GM19455 (cell line): Measurements from ENCODE around the gene CIB2.

Experiments used
- ATAC-seq: cut with Tn5 transposase; IDR thresholded peaks from one replicate; pipeline ENCODE4 v1.9.1; 2021; ENCODE audit not compliant: unreplicated experiment

Gene CIB2

DNA sequence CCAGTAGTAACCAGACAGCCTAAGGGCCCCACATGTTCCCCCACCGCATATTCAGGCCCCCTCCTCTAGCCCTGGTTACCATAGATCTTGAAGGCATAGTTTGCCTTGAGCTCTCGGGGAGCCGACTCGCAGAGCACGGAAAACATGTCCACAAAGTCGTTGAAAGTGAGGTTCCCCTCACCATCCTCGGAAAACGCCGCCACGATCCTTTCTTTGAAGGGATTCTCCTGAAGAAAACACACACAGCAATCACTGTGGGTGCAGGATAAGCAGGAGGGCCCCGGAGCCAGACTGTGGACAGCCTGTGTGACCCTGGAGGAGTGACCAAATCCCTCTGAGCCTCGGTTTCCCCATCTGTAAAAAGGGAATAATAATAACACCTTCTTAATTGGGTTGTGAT, 22.1 kb downstream of the CIB2 start:
- no peak for ATAC-seq

DNA sequence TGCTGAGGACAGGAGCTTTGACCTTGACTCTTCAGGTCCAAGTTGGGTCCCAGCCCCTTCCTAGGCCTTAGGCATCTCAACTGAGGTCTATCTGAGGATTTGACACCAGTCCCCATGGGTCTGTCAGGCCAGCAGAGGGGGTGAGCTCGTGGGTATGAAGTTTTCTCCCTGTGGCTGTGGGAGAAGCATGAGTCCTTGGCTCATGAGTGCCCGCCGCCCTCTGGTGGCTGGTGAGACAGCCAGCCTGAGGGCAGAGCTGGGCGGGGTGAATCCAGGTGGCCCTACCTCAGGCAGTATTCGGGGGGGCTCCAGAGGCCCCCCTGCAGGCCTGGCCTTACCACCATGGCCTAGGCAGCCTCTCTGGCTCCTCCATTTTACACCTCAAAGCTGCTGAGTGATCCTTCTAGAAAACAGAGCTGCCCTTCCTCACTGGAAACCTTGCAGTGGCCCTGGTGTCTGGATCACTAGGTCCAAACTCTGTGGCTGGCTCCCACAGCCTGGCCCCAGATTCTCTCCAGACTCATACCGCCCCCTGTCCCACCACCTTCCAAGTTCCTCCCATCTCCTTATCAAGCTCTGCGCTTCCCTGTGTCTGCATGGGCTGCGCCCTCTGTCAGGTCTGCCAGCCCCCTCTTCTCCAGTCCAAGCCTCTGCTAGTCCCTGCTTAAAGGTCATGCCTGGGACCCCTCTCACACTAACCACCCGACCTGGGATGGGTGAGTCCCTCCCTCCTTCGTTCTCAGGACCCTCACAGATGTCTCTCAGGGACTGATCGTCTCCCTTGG, 22.8 kb downstream of the CIB2 start:
- ATAC-seq = no peak

DNA sequence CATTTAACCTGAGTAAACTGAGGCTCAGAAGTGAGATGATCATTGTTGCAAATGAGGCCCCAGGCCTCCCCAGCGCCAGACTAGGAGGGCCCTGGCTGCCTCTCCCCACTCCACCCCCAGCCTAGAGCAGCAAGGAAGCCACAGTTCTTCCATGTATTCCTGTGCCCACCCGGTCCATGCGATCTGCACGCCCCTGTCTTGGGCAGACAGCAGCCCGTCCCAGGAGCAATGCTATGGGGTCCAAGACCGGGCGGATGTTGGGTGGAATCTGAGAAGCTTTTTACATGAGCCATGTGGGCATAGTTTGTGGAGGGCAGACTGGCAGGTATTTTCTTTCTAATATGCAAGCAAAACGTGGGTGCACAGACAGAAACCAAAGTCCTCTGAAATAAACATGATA, 23.8 kb downstream of the CIB2 start:
- ATAC-seq = no peak

DNA sequence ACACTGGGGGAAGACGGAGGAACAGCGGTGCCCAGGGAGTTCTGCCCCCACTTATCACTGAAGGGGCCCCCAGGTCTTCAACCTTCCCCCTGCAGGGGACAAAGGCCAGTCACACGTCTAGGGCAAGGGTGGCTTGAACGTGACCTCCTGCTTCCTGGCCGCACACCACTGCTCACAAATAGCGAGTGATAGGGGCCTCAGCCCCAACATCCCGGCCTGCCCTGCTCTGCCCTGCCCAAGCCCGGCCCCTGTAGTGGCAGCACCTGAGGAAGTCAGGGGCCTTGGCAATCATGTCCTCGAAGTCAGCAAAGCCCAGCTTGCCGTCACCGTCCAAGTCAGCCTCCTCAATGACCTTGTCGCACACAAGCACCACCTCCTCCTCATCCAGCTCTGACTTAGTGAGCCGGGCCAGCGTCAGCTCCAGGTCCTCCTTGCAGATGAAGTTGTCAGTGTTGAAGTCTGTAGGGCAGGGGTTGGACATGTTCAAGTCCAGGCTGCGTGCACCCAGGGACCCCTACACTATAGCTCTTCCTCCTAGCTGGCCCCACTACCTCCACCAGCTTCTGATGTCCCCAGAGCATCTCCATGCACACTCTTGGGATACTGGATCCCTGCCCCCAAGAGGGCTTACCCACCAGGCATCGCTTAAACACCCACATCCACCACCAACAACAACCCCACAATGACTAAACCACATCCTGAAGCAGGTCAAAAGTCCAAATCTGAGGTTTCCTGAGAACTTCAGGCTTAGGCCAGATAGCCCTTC, 25.6 kb downstream of the CIB2 start:
- no peak for ATAC-seq

DNA sequence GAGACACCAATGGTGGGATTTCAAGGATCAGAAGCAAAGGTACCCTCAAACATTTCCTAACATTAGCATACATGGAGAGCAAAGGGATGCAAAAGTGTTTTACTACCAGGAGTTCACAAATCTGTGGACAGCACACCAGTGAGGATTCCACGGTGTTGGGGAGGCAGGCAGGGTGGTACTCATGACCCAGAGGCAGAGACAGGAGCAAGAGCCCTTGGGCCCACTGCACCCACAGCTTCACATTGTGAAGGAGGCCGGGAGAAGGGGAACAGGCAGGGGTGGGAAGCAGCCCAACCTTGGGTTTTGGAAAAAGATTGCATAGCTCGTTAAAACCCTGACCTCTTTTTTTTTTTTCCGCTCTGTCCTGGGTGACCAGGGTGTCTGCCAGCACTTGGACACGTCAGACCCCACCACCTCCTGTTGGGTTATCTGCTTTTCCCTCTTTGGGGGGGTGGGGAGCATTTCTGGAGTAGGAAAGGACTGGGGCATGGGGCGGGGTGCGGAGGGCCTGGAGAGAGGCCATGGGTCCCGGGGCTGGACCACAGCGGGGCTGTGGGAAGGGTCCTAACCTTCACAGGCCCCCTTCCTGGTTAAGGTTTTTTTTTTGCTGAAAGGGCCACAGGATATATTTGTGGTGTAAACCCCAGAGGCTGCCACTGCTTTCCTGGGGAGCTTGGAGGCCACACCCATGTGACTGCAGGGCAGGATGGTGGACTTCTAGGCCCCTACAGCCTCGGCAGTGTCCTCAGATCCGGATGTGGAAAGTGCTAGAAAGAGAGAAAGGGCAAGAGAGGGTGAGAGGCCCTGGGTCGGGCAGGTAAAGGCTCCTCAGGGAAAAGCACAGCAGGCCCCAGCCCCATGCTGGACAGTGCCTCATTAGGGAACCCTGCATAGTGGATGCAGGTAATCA, 26.4 kb downstream of the CIB2 start:
- no peak for ATAC-seq

DNA sequence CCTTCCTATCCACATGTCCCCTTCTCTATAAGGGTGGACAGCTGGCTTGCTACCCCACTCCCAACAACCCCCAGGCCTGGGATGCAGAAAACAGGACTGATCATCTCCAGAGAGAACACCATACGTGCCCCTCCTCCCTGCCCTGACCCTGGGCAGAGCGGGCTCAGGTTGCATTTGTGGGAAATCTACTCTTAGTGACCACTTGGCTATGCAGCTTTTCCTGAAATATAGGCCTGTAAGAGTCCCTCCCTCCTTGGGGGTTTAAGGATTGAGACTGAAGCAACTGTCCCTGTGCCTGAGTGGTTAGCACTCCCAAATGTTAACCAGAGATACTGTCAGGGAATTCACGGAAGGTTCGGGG, 27.1 kb downstream of the CIB2 start:
- ATAC-seq = no peak

DNA sequence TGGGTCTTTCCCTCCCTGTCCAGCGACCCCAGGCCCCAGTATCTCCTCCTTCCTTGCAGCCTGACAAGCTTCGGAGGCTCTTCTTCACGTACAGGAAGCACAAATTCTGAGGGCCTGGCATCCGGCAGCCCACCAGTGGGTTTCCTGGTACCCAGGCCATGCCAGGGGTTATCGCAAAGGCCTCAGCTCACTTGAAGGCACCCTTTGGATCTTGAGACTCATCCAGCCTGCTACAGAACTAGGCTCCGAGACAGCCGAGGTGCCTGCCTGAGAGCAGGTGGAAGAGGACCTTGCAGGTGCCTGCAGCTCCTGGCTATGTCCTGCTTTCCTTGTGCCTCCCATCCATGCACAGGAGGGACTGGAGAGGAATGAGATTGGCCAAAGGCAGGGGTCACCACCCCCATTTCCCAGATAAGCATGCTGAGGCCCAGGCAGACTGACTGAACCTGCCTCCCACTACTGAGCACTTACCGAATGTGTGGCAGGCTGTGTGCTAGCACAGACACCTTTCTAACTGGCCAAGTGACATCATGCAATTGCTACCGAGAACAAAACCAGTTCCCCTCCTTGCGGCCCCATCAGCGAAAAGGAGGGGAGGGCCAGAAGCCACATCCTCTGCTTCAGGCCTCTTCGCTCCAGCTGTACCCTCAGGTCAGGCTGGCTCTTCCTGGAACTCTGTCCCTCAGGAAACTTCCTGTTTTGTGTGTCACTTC, 27.7 kb downstream of the CIB2 start:
- peak; percentile 86 for ATAC-seq

DNA sequence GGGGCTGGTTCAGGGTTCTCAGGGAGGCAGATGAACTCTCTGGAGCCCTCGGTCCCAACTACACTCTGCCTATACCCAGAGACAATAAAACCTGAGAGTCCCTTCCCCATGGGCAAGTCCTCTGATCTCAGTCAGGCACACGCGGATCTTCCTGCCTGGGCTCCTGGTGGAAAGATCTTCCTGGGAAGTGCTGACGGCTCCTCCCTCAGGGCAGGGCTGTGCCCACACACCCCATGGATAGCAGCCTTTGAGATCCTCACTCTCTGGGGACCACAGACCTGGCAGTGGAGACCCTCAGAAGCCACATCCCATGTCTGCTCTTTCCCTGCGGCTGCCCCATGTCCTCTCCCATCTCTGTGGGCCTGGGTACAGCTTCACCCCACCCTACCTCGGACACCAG, 28.5 kb downstream of the CIB2 start:
- ATAC-seq = no peak

DNA sequence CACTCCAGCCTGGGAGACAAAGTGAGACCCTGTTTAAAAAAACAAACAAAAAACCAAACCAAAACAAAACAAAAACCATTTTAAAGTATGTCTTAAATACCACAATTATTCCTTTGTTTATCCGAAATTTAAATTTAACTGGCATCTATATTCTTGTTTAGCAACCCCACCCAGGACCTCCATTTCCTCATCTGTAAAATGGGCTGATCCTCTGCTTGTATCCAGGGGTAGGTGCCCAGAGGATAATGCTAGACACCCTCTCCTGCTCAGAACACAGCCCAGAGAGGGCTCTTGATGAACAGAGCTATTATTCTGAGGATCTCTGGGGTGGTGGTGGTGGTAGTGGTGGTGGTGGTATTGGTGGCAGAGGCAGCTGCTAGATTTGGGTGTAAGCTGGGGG, 29.0 kb downstream of the CIB2 start:
- no peak for ATAC-seq

DNA sequence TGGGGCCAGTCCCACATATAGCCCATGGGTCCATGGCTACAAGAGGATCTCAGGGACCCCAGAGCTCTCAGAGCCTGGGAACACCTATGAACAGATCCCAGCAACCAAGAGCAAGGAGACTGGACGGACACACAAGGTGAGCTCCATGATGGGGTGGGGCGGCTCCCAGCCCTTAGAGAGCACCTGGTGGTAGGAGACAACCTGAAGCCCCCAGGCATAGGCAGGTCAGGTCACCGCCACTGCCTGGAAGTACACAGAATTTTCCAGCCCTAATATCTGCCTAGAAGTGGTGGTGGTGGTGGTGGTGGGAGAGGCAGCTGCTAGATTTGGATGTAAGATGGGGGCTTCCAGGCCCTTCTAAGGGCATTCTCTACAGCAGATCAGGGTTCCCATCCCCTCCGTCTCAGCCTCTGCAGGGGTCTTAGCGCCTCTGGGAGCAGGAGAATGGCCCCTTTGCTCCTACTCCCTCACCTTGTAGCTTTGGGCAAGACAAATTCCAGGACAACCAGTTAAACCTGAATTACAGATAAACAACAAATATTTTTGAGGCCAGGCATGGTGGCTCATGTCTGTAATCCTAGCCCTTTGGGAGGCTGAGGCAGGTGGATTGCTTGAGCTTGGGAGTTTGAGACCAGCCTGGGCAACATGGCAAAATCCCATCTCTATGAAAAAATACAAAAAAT, 29.7 kb downstream of the CIB2 start:
- no peak for ATAC-seq

DNA sequence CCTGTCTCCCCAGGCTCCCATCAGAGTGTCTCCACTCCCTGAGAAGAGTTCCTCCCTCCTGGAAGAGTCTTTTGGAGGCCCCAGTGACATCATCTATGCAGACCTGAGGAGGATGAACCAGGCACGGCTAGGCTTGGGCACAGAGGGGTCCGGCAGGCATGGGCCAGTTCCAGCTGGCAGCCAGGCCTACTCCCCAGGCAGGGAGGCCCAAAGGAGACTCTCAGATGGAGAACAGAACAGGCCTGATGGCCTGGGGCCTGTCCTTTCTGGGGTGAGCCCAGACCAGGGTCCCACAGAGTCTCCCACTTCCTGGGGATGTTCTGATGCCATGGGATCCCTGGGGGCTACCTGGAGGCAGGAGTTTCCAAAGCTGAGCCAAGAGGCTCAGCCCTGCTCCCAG, 30.4 kb downstream of the CIB2 start:
- ATAC-seq = no peak

DNA sequence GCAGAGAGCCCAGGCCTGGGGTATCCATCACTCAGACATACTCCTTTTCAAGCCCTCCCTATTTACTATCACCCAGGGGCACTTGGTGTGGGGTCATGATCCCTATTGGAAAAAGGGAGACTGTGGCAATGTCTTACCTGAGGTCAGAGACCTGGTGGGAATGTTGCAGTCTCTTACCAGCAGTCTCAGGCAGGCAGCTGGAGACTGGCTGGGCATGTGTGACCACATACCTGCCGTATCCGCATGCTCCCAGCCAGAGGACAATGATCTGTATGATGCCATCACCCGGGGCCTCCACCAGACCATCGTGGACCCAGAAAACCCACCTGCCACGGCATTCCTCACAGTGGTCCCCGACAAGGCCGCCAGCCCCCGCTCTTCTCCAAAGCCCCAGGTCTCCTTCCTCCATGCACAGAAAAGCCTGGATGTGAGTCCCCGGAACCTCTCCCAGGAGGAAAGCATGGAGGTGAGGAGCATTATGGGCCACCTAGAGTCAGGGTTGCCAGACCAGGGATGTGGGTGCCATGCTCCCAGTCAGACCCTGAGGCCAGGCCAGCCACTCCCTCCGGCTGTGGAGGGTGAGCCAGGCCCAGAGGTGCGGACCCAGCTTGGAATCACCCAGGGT, 33.0 kb downstream of the CIB2 start:
- ATAC-seq = no peak

DNA sequence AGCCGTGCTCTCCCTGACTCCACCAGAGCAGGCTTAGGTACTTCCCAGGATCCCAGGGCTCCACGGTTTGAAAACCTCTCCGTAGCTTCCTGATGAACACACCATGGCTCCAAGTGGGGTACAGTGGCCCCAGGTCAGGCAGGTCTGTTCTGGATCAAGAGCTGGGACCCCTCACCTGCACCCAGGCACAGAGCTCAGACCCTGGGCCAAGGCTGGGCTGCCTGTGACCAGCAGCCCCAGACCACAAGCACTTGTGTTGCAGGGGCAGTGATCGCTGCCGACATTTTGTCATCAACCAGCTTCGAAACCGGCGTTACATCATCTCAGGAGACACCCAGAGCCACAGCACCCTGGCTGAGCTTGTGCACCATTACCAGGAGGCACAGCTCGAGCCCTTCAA, 33.6 kb downstream of the CIB2 start:
- ATAC-seq = no peak

DNA sequence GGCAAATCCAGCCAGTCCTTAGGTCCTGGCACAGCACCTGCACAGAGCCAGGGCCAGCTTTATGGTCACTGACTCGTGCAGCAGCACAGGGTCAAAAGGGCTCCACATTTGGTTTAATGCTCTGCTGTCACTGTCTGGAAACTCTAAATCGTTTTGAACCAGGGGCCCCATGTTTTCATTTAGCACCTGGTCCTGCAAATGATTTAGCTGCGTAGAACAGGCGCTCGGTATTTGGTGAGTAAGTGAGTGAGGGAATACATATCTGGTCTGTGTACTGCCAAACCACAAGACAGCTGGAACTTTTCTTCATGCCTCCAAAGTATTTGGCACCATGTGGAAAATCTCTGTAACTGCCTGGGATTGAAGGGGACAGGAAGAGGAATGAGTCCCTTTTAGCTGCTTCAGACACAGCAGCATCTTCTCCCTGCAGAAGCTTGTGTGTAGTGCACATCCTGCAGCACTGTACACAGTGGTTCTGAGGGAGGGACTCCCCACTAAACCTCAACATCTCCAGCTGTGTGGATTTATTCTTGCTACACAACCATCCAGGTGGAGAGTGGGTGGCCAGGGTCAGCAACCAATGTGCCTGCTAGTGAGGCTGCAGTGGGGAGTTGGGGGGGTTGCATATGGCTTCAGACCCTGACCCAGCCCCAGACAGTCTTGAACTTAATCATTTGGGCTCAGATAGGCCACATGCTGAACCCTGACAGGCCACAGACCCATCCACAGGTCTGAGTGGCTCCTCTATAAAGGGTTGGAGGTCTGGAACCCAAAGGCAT, 37.8 kb downstream of the CIB2 start:
- ATAC-seq = no peak

DNA sequence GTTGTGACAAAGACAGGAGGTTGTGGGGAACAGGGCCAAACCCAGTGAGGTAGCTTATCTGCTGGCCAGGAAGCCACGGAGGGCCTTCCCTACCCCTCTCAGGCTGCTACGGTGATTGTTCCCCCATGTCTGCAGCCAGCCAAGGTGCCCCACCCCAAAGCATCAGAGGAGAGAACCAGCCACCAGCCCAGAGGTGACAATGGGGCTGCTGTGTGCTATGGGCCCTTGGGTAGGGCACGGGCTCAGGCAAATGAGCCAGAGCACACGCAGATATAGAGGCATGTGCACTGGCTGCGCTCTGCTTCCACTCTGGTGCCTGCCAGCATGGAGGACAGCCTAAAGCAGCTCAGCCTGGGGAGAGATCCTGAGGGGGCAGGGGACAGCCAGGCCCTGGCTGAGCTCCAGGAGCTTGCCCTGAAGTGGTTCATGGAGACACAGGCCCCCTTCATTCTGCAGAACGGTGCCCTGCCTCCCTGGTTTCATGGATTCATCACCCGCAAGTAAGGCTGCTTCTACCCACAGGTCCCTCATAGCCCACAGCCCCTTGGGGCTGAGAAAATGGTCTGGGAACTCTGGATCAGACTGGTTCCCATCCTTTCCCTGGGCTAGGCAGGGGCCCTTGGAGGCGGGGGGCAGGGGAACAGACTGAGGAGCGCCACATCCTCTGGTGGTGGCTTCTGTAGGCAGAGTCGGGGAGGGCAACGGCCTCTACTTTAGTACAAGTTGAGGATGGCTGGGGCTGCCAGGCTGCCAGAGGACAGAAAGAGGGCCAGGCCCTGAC, 38.8 kb downstream of the CIB2 start, which contains the start of gene SH2D7:
TSS of gene SH2D7 (plus strand) at position 301 of the 781 bp plus-strand sequence. CDS start at position 325, 24 bp downstream.
- no peak for ATAC-seq

DNA sequence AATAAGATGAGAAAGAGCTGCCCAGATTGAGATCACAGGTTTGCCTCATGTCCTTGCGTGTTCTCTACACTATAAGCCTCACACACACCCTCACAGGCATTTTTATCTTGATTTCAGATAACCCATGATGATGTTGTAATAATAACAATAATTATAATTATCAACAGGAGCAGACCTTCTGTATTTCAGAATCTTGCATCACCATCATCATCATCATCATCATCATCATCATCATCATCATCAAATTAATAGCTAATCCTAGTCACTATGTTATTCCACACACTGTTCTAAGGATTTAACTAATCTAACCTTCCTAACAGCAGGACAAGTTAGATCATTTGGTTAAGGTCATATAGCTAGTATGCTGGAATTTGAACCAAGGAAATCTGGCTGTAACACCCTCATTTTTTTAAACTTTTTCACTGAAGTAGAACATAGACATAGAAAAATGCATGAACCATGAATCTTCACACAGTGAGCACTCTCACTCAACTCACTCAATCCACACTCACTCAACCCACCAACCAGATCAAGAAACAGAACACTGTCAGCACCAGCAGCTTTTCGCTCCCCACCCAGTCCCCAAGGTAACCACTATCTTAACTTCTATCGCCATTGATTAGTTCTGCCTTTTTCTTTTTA, 40.7 kb downstream of the CIB2 start:
- ATAC-seq = no peak

DNA sequence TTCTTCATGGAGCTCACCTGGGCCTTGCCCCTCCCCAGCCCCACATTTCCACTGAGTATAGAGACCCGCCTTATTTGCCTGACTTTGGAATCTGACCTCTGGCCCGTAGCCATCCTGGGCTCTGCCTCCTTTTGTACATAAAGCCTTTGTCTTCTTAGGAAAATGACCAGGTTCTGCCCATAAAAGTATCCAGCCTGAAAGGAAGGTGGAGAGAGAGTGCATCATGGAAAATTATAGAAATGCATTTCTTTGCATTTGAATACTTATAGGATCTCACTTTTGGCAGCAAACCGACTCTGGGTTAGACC, 42.5 kb downstream of the CIB2 start:
- ATAC-seq = no peak
